Mammary epithelial cell (primary cell): ENCODE data around the gene LRBA.
"Not testable (repeated sequence)": the region's sequence is repeated elsewhere in the genome, so short reads cannot be mapped to it uniquely, and the experiment has no call there.

Source experiments
- EZH2 ChIP-seq: IDR thresholded peaks from 2 replicates; pipeline ENCODE4 v1.6.1; 2012; ENCODE audit warnings: low read length, inconsistent platforms, borderline replicate concordance
- TF ChIP-seq, protein P1 (sequence below), 2 donors: IDR thresholded peaks in 1 of 2; conservative IDR thresholded peaks in 1 of 2; 2 replicates each; pipeline ENCODE4 v1.5.1; 2011 to 2012; ENCODE audit warnings: inconsistent platforms in 2 of 2, low read length in 2 of 2, mild to moderate bottlenecking in 2 of 2, control low read depth in 1 of 2, low read depth in 1 of 2; ENCODE audit not compliant: insufficient read depth in 1 of 2; ENCODE audit errors: extremely low read depth in 1 of 2

- TF ChIP-seq, protein P1, sequence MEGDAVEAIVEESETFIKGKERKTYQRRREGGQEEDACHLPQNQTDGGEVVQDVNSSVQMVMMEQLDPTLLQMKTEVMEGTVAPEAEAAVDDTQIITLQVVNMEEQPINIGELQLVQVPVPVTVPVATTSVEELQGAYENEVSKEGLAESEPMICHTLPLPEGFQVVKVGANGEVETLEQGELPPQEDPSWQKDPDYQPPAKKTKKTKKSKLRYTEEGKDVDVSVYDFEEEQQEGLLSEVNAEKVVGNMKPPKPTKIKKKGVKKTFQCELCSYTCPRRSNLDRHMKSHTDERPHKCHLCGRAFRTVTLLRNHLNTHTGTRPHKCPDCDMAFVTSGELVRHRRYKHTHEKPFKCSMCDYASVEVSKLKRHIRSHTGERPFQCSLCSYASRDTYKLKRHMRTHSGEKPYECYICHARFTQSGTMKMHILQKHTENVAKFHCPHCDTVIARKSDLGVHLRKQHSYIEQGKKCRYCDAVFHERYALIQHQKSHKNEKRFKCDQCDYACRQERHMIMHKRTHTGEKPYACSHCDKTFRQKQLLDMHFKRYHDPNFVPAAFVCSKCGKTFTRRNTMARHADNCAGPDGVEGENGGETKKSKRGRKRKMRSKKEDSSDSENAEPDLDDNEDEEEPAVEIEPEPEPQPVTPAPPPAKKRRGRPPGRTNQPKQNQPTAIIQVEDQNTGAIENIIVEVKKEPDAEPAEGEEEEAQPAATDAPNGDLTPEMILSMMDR (conservative IDR thresholded peaks at IDR 0.05 in 1 of 2, IDR thresholded peaks at IDR 0.05 in 1 of 2; ENCODE audit: extremely low read depth in 1 of 2, insufficient read depth in 1 of 2, low read depth in 1 of 2, low read length in 2 of 2): not testable (repeated sequence)
- TF ChIP-seq EZH2: not testable (repeated sequence)
Observed at GRCh38 chr4:150918562-150918961, 96.5 kb downstream of the LRBA start.
